ENCODE data around the gene CLBA1. TPM values are rescaled to one million over a fixed set of nuclear protein-coding genes. Genes with fewer than 3 reads are reported as not detected.
A peak's percentile ranks its signal among the peaks of the same experiment; 100 is the strongest.

Gene CLBA1
- total RNA-seq, 2 experiments from 2014 or later, result 0.40 to 0.43 TPM

DNA sequence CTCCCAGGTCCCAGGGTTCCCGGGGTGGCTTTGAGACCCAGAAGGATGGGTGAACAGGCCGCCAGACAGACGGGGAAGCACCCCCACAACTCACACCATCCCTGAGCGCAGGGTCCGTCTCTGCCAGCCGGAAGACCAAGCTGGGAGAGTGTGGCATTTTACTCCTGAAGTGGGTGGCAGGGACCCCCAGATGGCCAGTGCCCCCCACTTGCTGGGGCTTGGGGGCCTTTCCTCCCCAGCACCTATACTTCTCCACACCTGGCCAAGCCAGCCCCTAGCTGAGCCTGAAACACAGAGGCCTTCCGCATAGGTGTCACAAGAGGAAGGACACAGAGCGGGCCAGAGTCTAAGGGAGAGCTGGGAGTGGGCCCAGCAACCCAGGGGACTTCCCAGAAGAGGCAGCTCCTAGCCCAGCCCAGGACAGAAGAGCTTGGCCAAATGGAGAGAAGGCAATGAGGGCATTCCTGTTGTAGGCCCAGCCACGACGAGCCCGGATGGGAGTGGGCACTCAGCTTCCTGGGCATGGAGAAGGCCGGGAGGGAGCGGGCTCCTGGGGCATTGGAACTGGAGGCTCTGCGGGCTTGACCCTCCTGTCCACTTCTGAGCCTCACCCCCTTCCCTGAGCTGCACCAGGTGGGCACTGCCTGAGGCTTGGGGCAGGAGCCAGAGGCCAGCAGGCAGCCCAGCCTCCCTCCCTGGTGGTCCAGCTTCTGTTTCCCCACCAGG, 10.8 kb upstream of the CLBA1 start:
- peaks cover 17% of the 10 kb centered on the region for H3K27me3 Mint-ChIP-seq (ENCODE audit: low read depth)

DNA sequence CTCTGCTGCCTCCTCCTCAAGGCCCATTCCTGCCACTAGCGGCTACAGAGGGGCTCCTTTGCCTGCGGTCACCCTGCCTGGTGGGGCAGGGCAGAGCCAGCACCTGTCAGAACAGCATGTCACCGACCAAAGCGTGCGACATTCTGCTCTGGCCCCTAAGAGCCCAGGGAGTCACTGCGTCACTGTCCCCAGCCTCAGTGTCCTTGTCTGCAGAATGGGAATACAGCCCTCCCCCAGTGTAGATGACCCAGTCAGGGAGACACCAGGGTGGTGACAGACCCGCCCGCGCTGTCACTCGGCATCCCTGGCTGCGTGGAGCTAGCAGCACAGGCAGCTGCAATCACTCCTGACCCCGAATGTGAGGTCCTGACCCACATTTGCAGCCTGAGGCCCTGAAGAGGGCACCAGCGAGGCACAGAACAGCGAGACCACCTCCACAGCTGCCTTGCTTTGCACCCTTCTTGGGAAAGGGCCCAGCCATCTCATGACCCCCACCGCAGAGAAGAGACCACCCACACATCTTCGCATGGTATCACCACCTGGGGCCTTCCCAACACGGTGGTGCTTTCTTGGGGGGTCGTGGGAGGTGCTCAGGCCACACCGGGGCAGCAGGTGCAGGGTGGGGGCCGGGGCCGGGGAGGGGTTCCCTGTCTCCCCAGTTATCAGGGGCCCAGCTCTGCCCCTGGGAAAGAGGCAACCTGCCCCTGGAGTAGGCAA, 9.9 kb upstream of the CLBA1 start:
- H3K27ac Mint-ChIP-seq, result no peak overlapping the region
- no peaks in the 10 kb centered on the region for H3K9me3 Mint-ChIP-seq
- peaks cover 17% of the 10 kb centered on the region for H3K27me3 Mint-ChIP-seq (ENCODE audit: low read depth)
- H3K36me3 Mint-ChIP-seq (ENCODE audit: low read depth), result no peaks in the 10 kb centered on the region
- no peak overlapping the region for H3K4me3 Mint-ChIP-seq
- peaks cover 11% of the 10 kb centered on the region for H3K4me1 Mint-ChIP-seq (ENCODE audit: low read depth)
- peak; percentile 23 for DNase-seq
- intact Hi-C loops (cut with micrococcal nuclease), result loop anchor here (1.0 to 2.0 kb wide), 3 partner anchors 45 to 111 kb away; partner anchors contain the start of gene CDCA4
- CTCF ChIA-PET, result interaction anchor here (0.7 to 6.7 kb wide), 20 partner anchors 8 to 516 kb away, joined by 3 to 129 read pairs (median 4); partner anchors contain the start of gene CDCA4

More for the DNA sequence above, 10.8 kb upstream of the CLBA1 start:
- Mint-ChIP-seq H3K36me3 (ENCODE audit: low read depth) (no peaks in the 10 kb centered on the region), H3K9me3 (no peaks in the 10 kb centered on the region), H3K27ac (no peak overlapping the region), H3K4me1 (ENCODE audit: low read depth) (peaks cover 11% of the 10 kb centered on the region), H3K4me3 (no peak overlapping the region)
- DNase-seq, result no peak
- intact Hi-C loops (cut with micrococcal nuclease), result no loop called here
- CTCF ChIA-PET, result interaction anchor here (0.7 to 6.7 kb wide), 17 partner anchors 9 to 152 kb away, joined by 3 to 129 read pairs (median 4); partner anchors contain the start of gene CDCA4

DNA sequence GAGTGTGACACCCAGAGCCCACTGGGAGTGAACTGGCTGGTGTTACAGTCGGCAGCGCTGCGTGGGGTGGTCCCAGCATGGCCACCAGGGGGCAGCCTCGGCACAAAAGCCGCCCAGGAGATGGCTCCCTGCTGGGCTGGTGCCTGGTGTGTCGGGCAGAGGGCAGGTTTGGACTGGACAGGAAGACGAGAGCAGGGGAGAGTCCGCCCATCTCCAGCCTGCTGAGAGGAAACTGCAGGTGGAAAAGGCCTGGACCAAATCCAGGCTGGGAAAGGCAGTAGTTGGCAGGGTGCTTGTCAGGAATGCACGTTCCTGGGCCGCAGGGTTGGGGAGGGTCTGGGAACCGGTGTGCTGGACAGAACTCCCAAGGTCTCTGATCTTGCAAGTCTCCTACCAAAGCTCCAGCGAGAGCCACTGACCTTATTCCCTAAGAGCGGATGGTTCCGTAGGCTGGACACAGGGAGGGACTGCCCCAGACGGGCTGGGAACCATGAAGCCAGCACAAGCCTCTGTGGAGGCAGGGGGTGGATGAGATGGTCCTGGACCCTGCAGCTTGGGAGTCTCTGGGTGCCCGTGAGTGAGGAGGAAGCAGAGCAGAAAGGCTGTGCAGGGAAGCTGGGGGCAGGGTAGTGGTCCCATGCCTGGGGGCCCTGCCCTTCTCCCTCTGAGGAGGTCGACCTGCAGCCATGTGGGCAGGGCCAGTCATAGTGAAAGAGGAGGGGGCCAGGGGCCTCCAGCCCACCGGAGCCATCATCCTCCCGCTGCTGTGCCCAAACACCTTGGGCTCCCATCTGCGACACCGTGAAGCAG, 9.2 kb upstream of the CLBA1 start:
- intact Hi-C loops (cut with micrococcal nuclease), result loop anchor here (1.0 to 2.0 kb wide), 4 partner anchors 43 to 110 kb away; partner anchors contain the start of gene CDCA4
- H3K27me3 Mint-ChIP-seq (ENCODE audit: low read depth), result peaks cover 17% of the 10 kb centered on the region
- H3K9me3 Mint-ChIP-seq, result no peaks in the 10 kb centered on the region
- H3K36me3 Mint-ChIP-seq (ENCODE audit: low read depth), result no peaks in the 10 kb centered on the region
- peaks cover 11% of the 10 kb centered on the region for H3K4me1 Mint-ChIP-seq (ENCODE audit: low read depth)
- DNase-seq, result peak; percentile 89
- CTCF ChIA-PET, result interaction anchor here (0.6 to 6.7 kb wide), 12 partner anchors 7 to 119 kb away, joined by 3 to 129 read pairs (median 4); no protein-coding TSS in a partner anchor
- H3K27ac Mint-ChIP-seq, result no peak overlapping the region
- H3K4me3 Mint-ChIP-seq, result peak overlapping the region; percentile 30

DNA sequence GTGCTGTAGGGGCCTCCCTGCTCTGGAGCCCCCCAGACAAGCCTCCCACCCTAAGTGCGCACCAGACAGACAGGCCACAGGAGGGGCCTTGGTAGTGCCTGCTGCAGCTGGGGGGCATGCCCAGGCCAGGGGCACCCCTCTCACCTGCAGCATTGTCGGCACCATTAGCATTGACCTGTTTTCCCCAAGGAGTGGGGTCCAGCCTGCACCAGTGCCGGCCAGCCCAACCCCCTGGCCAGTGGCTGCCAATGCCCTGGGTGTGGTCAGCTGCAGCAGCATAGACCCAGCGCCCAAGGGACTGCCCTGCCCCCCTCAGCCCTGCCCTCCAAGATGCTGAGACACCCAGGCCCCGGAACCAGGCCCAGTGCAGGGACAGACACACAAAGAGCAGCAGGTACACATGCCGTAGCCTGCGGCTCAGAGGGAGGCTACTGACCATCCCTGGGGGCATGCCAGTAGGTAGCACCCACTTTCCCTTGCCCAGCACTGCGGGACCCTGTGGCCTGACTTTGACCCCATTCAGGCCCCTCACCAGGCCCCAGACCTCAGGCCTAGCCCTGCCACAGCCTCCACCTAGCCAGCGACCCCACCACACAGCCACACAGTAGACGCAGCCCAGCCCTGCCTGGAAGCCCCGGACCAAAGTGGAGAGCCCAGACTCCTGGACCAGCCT, 8.4 kb upstream of the CLBA1 start:
- H3K9me3 Mint-ChIP-seq, result no peaks in the 10 kb centered on the region
- DNase-seq, result no peak
- H3K27me3 Mint-ChIP-seq (ENCODE audit: low read depth), result peaks cover 17% of the 10 kb centered on the region
- CTCF ChIA-PET, result interaction anchor here (0.6 to 6.7 kb wide), 7 partner anchors 37 to 118 kb away, joined by 3 to 129 read pairs (median 4); no protein-coding TSS in a partner anchor
- no peaks in the 10 kb centered on the region for H3K36me3 Mint-ChIP-seq (ENCODE audit: low read depth)
- H3K27ac Mint-ChIP-seq, result no peak overlapping the region
- H3K4me3 Mint-ChIP-seq, result peak overlapping the region; percentile 76
- peaks cover 11% of the 10 kb centered on the region for H3K4me1 Mint-ChIP-seq (ENCODE audit: low read depth)
- intact Hi-C loops (cut with micrococcal nuclease), result loop anchor here (1.0 to 2.0 kb wide), 2 partner anchors 44 kb away; partner anchors contain the start of gene CDCA4

- intact Hi-C loops (cut with micrococcal nuclease), result loop anchor here (1.0 to 2.0 kb wide), 2 partner anchors 43 to 45 kb away; partner anchors contain the start of gene CDCA4
- H3K27ac Mint-ChIP-seq, result no peak within 1 kb of the TSS
- CTCF ChIA-PET, result interaction anchor here (0.8 to 6.7 kb wide), 2 partner anchors 67 to 68 kb away, joined by 3 to 129 read pairs; no protein-coding TSS in a partner anchor
- peak within 1 kb of the TSS; percentile 76 for H3K4me3 Mint-ChIP-seq
- no peaks in the 10 kb centered on the region for H3K36me3 Mint-ChIP-seq (ENCODE audit: low read depth)
- H3K4me1 Mint-ChIP-seq (ENCODE audit: low read depth), result peaks cover 11% of the 10 kb centered on the region
- no peaks in the 10 kb centered on the region for H3K9me3 Mint-ChIP-seq
- peaks cover 17% of the 10 kb centered on the region for H3K27me3 Mint-ChIP-seq (ENCODE audit: low read depth)
- peak; percentile 45 for DNase-seq
Measured at GRCh38 chr14:104977681-104978653, 7.6 kb upstream of the CLBA1 start, which contains the start of gene AHNAK2. Gene AHNAK2 (minus strand): TSS chr14:104978374. CDS start chr14:104978237, 137 bp downstream.

GRCh38 chr14:104978746-104979691, 6.6 kb upstream of the CLBA1 start:
- DNase-seq, result no peak
- Mint-ChIP-seq H3K4me3 (peak overlapping the region; percentile 11), H3K4me1 (ENCODE audit: low read depth) (peaks cover 11% of the 10 kb centered on the region), H3K27me3 (ENCODE audit: low read depth) (peaks cover 17% of the 10 kb centered on the region), H3K36me3 (ENCODE audit: low read depth) (no peaks in the 10 kb centered on the region), H3K27ac (no peak overlapping the region), H3K9me3 (no peaks in the 10 kb centered on the region)
- intact Hi-C loops (cut with micrococcal nuclease), result no loop called here
- CTCF ChIA-PET, result interaction anchor here (0.8 kb wide), 1 partner anchor 67 kb away, joined by 3 read pairs; no protein-coding TSS in a partner anchor

- no peaks in the 10 kb centered on the region for H3K36me3 Mint-ChIP-seq (ENCODE audit: low read depth)
- peaks cover 13% of the 10 kb centered on the region for H3K4me1 Mint-ChIP-seq (ENCODE audit: low read depth)
- H3K4me3 Mint-ChIP-seq, result no peak overlapping the region
- H3K27me3 Mint-ChIP-seq (ENCODE audit: low read depth), result peaks cover 17% of the 10 kb centered on the region
- H3K9me3 Mint-ChIP-seq, result no peaks in the 10 kb centered on the region
- CTCF ChIA-PET, result interaction anchor here (1.8 kb wide), 1 partner anchor 66 kb away, joined by 8 read pairs; no protein-coding TSS in a partner anchor
- no peak for DNase-seq
- no peak overlapping the region for H3K27ac Mint-ChIP-seq
- intact Hi-C loops (cut with micrococcal nuclease), result loop anchor here (10.0 kb wide), 1 partner anchor 515 kb away; the partner anchor contains the start of gene TEDC1
Measured at GRCh38 chr14:104979758-104980610, 5.6 kb upstream of the CLBA1 start.

DNA sequence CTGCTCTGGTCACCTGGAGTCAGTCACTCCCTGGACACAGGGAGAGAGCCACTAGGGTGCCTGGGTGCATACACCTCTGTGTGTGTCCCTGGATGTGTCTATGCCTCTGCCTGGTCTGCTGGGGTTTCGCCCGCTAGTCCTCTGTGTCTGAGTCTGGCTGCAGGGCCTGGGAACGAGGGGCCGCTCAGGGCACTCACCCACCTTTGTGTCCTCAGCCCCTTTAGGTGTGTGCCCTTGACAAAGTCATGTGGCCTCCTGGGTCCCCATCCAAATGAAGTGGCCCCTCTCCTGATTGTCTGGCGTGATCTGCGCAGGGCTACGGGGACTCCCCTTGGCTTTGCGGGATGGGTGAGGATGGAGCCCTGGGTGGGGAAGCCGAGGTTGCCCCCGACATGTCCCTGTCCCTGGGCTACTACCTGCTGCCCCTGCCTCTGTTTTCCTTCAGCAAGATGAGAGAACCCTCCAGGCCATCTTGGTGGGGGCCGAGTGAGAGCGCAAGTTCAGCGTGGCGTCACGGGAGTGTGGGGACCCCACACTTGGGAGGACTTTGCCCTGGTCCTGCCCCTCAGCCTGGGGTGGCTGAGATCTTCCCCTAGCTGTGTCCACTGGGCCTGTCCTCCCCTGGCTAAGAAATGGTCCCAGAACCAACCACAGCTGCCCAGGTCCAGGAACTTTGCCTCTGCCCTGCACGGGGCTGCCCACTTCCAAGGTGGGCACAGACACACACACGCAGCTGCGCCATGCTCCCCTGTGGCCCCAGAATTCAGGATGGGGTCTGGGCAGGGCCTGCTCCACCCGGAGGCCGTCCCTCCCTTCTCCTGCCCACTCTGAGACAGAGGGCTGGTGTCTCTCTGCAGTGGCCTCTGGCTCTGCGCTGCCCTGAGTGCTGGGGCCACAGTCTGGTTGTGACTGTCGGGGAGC, 4.7 kb upstream of the CLBA1 start:
- Mint-ChIP-seq H3K4me3 (no peak overlapping the region), H3K27ac (no peak overlapping the region), H3K27me3 (ENCODE audit: low read depth) (peaks cover 17% of the 10 kb centered on the region), H3K9me3 (no peaks in the 10 kb centered on the region), H3K36me3 (ENCODE audit: low read depth) (no peaks in the 10 kb centered on the region), H3K4me1 (ENCODE audit: low read depth) (peaks cover 10% of the 10 kb centered on the region)
- DNase-seq, result no peak
- intact Hi-C loops (cut with micrococcal nuclease), result loop anchor here (10.0 kb wide), 1 partner anchor 514 kb away; the partner anchor contains the start of gene TEDC1
- CTCF ChIA-PET, result interaction anchor here (1.8 kb wide), 1 partner anchor 65 kb away, joined by 8 read pairs; no protein-coding TSS in a partner anchor

Measured in activated naive CD4-positive, alpha-beta T cell treated with anti-CD3 and anti-CD28 coated beads for 36 hours (primary cell).